Stimulated activated CD8-positive, alpha-beta memory T cell treated with anti-CD3 and anti-CD28 coated beads, Interleukin-7, amount 100 ng/mL, for 1 hour (primary cell): ENCODE measurements around the gene SDK2.

ENCODE experiments used
- DNase-seq, 2 donors: peaks; one replicate each; pipeline ENCODE4 v3.0.0-alpha.2; 2020; ENCODE audit warnings: low read depth in 2 of 2

The SDK2 gene

DNA sequence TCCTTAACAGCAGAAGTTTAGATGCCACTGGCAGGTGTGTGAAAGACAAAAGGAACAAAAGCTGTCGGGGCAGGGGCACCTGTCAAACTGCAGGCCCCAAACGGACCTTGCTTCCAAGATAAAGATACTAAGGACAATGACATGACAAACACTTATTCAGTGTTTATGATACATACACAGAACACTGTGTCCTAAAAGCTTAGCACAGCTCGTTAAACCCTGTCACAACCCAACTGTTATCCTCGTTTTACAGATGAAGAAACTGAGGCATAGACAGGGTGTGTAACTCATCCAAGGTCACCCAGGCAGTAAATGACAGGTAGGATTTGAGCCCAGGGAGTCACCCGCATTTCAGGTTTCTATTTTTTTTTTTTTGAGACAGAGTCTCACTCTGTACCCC, 9.6 kb downstream of the SDK2 start:
- DNase-seq = no peak

DNA sequence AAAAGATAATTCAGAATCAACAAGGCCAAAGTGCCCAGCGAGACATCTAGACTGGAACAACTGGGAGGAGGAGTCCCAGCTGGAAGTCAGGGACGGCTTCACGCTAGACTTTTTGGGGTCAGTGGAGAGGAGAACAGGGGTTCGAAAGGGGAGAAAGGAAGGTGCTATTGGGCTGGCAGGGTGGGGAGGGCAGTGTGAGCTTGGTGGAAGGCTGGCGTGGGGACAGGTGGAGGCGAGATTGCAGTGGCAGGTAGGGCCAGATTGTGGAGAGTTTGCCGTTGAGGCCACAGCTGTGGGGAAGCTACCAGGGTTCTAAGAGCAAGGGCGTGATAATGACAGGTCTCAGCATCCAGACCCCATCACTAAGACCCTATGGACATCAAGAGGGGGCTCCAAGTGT, 10.5 kb downstream of the SDK2 start:
- DNase-seq = no peak

DNA sequence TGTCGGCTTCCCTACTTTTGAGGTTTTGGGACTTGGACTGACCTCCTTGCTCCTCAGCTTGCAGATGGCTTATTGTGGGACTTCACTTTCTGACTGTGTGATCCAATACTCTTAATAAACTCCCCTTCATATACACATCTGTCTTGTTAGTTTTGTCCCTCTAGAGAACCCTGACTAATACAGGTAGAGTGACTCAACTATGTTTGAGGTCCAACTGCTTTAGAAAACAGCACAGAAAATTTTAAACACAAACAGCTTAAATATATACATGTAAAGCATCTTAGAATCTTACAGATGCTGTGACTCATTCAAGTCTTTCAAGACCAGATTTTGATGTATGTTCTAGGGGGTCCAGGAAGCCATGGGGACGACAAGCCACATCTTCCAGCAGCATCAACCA, 11.7 kb downstream of the SDK2 start:
- no peak for DNase-seq

DNA sequence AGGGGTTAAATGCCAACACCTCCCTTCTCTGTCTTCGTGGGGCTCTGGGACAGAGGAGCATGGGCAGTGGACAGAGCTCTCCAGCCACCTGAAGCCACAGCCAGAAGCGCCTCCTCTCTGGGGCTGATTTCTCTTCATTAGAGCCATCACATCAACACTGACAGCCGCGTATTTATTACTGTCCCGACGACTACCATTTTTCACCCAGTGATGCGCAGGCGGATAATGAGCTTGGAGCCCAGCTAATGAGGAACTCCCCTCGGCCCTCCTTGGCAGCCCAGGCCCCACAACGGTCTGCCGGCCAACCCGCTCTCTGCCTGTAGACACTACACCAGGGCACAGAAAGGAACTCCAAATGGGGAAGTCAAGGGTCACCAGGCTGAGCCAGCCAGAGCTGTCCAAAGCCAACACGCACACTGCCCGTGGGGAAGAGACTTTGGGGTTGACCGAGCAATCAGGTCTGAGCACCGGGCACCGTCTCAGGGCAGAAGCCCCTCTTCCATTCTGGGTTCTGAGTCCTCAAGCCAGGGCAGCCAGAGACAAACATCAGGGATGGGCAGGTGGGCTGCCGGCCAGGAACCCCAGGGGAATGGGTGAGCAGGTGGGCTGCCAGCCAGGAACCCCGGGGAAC, 13.2 kb downstream of the SDK2 start:
- no peak for DNase-seq

DNA sequence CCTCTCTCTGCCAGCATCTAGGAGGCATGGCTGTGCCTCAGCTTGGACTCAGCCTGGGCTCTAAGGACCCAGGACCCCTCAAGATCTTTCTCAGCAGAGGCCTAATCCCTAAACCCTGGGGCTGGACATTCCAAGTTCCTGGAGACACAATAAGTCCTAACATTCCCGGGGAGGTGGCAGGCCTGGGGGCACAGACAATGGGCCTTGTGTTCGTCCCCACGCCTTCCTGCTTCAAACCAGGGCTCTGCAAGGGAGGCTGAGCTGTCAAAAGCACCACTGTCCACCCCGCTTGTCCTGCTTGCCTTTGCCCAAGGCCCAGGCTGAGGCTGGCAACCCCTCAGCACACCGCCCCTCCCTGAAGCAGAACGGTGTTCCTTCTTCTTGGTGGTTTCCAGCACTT, 13.7 kb downstream of the SDK2 start:
- no peak for DNase-seq

DNA sequence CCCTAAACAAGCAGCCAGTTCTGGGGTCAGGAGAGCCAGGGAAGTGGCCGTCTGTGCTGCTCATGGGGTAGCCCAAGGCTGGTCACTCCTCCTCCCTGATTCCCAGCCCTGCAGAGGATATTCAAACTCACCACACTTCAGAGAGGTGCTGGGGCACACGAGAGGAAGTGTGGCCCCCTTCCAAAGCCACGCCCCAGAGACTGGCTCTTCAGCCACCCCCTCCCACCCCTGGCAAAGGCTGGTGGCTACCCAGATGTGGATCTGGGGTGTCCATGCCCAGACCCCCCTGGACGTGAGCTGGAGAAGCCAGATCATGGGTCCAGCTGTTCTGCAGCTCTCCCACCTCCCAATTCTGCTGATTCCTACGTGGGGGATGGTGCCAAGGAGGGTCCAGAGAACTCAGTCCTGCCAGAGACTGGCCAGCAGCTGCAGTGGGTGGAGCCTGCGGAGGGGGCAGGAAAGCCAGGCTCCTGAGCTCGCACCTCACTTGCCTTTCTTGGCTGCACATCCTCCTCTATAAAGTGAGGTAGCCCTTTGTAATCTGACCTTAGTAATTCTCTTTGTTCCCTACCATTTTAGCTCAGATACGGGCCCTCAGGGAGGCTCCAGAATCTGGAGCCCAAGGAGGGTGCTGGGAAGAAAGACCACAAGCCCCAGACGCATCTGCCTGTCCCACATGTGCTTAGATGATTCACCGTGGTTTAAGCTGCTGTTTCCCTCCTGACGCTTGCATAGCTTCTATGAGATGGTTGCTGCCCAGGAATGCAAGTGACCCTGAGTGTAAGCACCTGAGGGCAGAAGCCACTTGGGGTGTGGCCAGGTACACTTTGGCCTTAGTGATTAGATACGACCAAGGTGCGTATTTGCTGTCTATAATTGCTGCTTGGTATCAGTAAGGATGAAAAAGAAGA, 15.3 kb downstream of the SDK2 start:
- DNase-seq = no peak

DNA sequence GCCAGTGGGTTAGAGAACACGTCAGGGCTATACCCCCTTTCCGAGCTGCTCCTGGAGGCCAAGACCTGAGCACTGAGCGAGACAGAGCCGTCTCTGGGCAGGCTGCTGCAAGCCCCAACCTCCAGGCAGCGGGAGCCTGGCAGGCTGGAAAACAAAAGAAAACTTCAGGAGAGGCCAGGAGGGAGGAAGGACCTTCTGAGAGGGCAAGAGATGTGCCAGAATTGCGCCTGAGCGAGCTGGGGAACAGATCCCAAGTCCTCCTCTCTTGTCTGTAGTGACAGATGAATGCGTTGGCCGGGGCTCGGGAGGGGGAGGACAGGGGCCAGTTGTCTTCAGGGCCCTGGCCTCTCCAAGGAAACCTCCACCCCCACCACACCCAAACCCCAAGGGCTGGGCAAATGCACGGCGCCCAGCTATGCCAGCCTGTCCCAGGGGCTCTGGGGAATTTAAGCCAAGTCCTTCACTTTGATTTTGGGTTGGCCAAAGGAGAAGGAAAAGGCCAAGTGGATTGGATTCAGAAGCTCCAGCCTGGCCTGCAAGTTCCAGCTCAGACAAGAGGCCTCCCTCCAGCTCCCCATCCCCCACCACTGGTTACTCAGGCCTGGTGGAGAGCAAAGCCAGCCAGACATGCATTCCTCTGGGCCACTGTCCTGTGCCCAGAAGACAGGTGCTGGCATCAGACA, 18.1 kb downstream of the SDK2 start:
- no peak for DNase-seq

DNA sequence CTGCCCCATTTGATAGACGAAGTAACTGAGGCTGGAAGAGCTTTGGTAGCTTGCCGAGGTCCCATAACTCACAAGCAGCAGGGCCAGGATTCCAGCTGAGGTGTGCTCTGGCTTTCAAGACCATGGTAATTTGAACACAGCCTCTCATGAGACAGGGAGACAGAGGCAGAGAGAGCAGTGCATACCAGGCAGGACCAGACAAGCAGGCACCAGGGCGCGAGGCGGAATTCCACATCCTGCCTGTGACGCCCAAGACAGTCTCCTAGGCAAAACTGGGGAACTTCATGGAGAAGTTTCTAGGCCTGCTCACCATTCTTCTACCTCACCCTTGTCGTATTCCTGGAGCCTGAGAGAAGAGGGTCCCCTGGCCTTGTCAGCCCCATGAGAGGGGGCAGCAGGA, 19.2 kb downstream of the SDK2 start:
- no peak for DNase-seq

DNA sequence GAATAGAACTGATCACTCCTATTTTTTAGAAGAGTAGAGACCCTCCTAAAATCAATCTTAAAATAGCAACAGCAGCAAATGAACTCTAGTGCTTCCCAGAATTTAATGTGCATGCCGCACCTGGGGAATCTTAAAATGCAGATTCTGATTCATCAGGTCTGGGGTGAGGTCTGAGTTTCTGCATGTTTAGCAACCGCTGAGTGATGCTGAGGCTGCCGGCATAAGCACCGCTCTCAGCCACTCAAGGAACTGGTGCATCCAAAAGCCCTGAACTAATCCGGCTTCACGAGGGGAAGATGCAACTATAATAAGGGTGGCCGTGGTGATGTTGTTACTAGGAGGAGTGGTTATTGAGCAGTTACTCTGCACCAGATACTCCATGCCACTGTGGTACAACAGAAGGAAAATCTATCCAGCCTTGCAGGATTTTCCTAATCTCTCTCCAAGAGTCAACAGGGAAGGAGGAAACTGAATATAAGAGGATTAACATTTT, 19.7 kb downstream of the SDK2 start:
- DNase-seq = no peak

DNA sequence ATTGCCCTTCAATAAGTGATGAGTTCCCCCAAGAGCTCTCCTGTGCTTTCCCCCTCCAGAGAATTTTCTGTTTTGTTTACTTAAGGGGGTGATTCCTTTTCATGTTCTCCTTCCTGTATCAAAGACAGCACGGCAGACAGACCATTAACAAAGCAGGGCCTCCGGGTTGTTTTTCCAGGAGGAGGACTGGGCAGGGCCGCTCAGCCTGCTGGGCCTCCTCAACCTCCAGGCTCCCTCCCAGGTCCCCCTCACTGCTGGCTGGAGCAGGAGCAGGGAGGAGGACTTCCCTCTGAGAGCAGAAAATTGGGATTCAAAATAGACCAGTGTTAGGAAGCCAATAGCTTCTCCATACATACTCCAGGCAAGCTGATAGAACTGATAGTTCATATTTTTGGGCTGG, 20.4 kb downstream of the SDK2 start:
- DNase-seq = no peak

DNA sequence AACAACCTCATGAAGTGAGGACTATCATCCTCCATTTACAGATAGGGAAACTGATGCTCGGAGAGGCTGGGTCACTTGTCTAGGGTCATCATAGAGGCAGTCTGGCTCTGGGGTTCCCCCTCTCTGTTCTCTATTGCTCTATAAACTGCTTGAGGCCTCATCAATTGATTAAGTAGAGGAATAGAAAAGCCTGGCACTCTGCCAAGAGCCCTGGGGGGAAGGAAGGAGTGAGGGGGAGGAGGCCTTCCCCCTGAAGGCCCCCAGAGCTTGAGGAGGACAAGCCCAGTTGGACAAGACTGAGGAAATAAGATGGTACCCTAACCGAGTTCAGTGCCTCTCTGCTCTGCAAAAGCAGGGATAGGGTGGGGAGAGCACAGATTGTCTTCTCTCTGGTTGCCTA, 21.0 kb downstream of the SDK2 start:
- no peak for DNase-seq

DNA sequence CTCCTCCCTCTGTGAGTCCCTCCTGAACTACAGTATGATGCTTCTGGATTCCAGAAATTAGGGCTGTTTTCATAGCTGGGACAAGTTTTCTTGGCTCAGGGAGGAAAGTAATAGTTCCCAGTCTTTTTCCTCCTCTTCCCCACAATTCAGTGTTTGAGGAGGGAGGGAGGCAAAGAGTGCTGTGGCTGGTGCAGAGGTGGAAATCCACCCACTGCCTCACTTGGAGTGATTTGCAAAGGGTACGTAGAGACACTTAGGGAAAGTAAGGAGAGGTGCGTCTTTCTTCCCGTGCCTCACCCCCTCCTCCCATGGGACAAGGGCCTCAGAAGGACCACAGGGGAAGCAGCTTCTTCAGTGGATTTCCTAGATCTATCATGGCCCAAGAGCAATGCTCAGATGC, 21.9 kb downstream of the SDK2 start:
- DNase-seq = no peak

DNA sequence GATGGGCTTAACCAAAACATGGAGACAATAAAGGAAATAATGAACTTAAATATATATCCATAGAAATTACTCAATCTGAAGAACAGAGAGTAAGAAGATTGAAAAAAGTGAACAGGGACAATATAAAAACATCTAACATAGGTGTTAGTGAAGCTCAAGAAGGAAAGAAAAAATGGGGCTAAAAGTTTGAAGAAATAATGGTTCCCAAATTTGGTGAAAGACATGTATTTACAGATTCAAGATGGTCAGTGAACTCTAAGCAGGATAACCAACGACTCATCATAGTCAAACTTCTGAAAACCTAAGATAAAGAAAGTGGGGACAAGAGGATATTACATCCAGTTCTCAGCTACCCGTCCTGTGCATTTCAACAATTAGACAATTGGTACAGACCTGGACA, 22.6 kb downstream of the SDK2 start:
- DNase-seq = no peak

DNA sequence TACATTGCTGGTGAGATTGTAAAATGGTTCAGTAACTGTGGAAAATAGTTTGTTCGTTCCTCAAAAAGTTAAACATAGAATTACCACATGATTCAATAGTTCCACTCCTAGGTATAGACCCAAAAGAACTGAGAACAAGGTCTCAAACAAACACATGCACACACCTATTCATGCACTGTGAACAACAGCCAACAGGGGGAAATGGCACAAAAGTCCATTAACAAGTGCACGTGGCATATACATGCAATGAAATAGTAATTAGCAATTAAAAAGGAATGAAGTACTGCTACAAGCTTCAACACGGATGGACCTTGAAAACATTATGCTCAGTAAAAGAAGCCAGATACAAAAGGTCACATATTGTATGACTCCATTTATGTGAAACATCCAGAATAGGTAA, 23.8 kb downstream of the SDK2 start:
- no peak for DNase-seq

DNA sequence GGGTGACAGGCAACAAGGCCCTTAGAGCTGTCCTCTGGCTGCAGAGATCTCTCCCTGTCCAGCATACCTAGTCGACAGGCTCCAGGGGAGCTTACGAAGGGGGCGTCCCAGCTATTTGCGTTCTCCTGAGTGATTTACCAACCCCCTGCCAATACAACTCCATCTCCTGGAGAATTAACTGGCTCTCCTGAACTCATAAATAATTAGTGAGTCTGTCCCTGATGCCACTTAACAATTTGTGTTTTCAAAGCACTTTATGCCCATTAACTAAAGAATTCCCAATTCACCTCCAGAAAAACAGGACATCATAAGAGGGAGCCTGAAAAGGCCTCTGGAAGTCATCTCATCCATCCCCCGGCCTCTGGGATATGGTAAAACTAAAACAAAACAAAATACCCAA, 26.7 kb downstream of the SDK2 start:
- DNase-seq = no peak

DNA sequence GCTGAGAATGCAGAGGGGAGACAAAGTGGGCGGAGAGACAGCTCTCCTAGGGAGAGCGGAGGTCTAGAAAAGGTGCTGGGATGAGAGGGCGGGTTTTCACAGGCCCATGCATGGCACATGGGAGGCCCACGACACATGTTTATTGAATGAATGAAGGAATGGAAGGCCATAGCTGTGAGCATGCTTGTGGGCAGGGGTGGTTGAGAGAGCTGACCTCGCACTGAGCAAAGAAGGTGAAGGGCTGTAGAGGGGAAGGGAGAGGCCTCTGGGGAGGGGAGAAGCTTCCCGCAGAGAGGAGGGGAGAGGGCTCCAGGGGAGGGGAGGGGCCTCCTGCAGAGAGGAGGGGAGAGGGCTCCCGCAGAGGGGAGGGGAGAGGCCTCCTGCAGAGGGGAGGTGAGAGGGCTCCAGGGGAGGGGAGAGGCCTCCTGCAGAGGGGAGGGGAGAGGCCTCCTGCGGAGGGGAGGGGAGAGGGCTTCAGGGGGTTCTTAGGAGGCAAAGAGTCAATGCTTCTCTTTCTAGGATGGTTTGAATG, 27.3 kb downstream of the SDK2 start:
- no peak for DNase-seq

DNA sequence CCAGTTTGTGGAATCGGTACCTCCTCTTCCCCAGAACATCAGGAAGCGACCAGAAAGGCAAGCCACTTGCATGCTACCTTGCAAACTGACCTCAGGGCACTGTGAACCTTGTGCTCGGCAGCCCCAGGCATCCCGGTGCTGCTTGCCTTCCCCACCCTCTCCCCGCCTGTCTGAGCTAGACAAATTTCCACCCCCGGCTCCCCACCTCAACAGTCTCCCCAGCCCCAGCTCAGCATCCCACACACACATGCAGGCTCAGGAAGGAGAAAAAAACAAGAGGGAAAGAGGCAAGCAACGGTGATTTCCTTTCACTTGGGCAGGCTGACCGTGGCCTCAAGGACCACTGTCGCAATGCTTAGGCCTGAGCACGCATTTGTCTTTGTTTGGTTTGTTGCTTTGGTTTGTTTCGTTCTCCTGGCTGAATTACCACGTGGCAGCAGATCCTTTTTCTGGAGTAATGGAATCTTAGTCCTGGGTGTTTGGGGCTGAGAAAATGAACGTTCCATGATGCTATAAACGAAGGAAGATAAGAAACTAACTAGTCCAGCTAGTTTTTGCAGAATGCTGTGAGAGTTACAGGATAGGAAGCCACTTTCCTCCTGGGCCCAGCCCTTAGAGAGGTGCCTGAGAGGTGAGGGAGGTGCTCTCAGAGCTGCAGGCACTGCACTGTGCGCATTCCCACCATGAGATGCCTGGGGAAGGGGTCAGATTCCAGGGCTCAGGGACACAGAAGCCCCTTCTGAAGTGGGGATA, 27.9 kb downstream of the SDK2 start:
- DNase-seq = no peak

DNA sequence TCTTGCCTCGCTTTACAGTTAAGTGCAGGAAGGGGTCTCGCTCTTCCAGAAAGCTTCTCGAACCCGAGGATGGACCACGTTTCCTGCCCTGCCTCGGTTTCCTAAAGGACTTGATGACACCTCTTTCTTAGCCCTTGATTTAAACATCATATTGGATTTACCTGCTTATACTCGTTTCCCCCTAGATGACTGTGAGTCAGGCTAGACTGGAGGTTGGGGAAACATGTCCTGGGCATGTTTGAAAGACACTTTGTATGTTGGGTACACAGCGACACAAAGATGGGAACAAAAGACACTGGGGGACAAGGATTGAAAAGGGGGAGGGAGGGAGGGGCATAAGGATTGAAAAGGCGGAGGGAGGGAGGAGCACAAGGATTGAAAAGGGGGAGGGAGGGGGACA, 30.0 kb downstream of the SDK2 start:
- DNase-seq = no peak

DNA sequence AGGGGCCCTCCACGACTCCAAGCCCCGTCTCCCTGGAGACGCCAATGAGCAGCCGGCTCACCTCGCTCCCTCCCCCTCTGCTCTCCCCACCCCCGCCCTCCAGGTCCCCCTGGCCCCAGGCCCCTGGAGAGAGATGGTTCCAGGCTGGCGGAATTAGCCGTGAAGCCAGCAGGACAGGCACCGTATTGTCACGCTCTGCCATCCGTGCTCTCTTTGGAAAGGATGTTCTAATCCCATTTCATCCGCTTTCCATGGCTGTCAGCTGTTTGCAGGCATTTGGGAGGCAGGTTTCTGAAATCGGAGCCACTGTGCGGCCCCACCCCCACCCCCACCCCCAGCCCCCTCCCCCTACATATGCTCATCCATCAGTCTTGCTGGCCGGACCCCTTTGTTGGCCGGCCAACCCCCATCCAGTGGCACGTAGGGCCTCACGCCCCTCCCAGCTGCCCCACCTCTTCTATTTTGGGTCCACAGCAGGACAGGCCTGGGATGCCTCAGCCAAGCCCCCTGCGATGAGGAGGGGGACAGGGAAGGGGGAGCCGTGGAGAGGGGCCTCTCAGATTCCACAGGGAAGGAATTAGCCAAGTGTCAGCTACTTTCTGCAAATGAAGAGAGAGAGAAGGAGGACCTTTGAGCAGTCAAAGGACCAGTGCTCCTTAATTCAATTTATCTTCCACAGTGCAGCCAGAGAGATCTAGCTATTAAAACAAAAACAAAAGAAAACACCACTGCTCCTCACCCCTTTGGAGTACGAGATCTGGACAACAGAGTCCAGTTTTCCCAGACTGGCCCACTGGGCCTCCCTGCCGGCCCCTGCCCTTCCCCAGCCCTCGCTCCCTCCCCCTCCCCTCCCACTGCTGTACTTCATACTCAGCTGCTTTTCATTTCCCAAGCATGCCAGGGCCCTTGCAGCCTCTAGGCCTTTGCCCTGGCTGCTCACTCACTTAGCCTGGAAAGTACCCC, 30.7 kb downstream of the SDK2 start:
- no peak for DNase-seq

DNA sequence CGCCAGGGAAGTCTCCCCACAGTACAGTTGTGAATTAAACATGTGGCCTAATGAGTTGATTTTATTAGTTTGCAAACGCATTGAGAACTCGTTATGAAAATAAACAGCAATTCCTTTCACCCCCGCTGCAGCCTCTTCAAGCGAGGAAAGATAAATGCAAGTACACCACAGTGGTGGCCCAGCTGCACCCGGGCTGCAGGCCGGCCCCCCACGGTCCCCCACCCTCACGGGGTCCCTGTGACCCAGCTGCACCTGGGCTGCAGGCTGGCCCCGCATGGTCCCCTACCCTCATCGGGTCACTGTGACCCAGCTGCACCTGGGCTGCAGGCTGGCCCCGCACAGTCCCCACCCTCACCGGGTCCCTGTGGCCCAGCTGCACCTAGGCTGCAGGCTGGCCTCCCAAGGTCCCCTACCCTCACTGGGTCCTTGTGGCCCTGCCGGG, 32.2 kb downstream of the SDK2 start:
- no peak for DNase-seq

DNA sequence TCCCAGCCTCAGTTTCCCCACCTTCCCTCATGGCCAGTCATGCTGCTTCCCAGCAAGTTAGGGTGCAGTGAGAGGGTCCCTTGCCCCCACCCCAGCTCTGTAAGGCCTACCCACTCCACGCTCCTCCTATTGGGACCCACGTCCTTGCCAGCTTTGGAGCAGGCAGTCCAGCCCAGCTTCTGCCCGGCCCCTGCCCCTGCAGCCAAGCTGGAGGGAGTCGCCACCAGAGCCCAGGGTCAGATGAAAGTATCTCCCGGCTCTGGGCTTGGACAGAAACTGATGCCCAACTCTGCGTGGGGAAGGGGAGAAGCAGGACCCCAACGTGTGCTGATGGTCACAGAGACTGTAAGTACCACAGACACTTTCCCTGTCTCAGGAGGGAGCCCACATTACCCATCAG, 32.6 kb downstream of the SDK2 start:
- no peak for DNase-seq
